Lower lobe of right lung (tissue), 2 donors: Measurements from ENCODE around the gene SLX9. TPM values are rescaled to one million over a fixed set of nuclear protein-coding genes. Genes with fewer than 3 reads are reported as not detected.

Experiments
- ATAC-seq, 2 donors: fragments of 200-7000 bp; cut with Tn5 transposase; one replicate each; pipeline ENCODE4 v1.9.1; 2020 to 2022; ENCODE audit warnings: mild to moderate bottlenecking in 2 of 2, moderate library complexity in 2 of 2
- DNase-seq: peaks from one replicate; pipeline ENCODE4 v3.0.0-alpha.2; 2020
- H3K27ac ChIP-seq: fragments of 200-600 bp; one replicate; pipeline ENCODE4 v1.8.0; 2022
- H3K27me3 ChIP-seq: fragments of 200-600 bp; one replicate; pipeline ENCODE4 v1.8.0; 2022; ENCODE audit warnings: low read depth
- H3K36me3 ChIP-seq: fragments of 200-600 bp; one replicate; pipeline ENCODE4 v1.8.0; 2022; ENCODE audit warnings: mild to moderate bottlenecking
- H3K4me1 ChIP-seq: fragments of 200-600 bp; one replicate; pipeline ENCODE4 v1.8.0; 2022
- H3K4me3 ChIP-seq: fragments of 200-600 bp; one replicate; pipeline ENCODE4 v1.8.0; 2022; ENCODE audit warnings: mild to moderate bottlenecking
- H3K9me3 ChIP-seq: fragments of 200-600 bp; one replicate; pipeline ENCODE4 v1.8.0; 2022
- intact Hi-C: fragments of 100-400 bp; cut with DNase I; formaldehyde crosslinking; loops from one replicate; pipeline ENCODE4 v1.11.0; 2022
- total RNA-seq: library from RNA; stranded (reverse); fragmentation: NEBNext Ultra II Directional; extraction: Animal tissue kit (Norgen Biotek cat#: 25700); gene quantifications from one replicate; pipeline ENCODE4 v1.2.1, GENCODE V29; 2021
- TF ChIP-seq, protein P1 (sequence below): fragments of 200-600 bp; IDR thresholded peaks from one replicate; pipeline ENCODE4 v1.8.0; 2022; ENCODE audit warnings: antibody characterized with exemption, mild to moderate bottlenecking
- donor health status: DM: no; HTN: yes; CAD: no; lungs with severe emphysema.

SLX9 gene
- total RNA-seq, 1 donor from 2014 or later, result 15.7 TPM

- Histone ChIP-seq H3K36me3 (no peaks in the 10 kb centered on the region), H3K9me3 (no peaks in the 10 kb centered on the region), H3K4me1 (peaks cover 46% of the 10 kb centered on the region), H3K27me3 (peaks cover 23% of the 10 kb centered on the region), H3K27ac (peak overlapping the region; percentile 63), H3K4me3 (peak overlapping the region; percentile 58)
- intact Hi-C loops, result no loop called here
- ATAC-seq (peak; percentile 14 to 38), DNase-seq (peak; percentile 42)
- TF ChIP-seq, protein P1, sequence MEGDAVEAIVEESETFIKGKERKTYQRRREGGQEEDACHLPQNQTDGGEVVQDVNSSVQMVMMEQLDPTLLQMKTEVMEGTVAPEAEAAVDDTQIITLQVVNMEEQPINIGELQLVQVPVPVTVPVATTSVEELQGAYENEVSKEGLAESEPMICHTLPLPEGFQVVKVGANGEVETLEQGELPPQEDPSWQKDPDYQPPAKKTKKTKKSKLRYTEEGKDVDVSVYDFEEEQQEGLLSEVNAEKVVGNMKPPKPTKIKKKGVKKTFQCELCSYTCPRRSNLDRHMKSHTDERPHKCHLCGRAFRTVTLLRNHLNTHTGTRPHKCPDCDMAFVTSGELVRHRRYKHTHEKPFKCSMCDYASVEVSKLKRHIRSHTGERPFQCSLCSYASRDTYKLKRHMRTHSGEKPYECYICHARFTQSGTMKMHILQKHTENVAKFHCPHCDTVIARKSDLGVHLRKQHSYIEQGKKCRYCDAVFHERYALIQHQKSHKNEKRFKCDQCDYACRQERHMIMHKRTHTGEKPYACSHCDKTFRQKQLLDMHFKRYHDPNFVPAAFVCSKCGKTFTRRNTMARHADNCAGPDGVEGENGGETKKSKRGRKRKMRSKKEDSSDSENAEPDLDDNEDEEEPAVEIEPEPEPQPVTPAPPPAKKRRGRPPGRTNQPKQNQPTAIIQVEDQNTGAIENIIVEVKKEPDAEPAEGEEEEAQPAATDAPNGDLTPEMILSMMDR, result no peak
These were observed 19.7 kb upstream of the SLX9 start for GRCh38 chr21:44919913-44920693.

- Histone ChIP-seq H3K36me3 (no peaks in the 10 kb centered on the region), H3K9me3 (no peaks in the 10 kb centered on the region), H3K4me1 (peaks cover 55% of the 10 kb centered on the region), H3K27ac (peak within 1 kb of the TSS; percentile 63), H3K27me3 (peaks cover 23% of the 10 kb centered on the region), H3K4me3 (peak within 1 kb of the TSS; percentile 58)
- TF ChIP-seq, protein P1, result no peak
- ATAC-seq, result peak; percentile 76 to 85
- peak; percentile 90 for DNase-seq
- intact Hi-C loops, result no loop called here
These were observed 18.9 kb upstream of the SLX9 start, which contains the start of gene ITGB2 for GRCh38 chr21:44920694-44921604. TSS of gene ITGB2 (minus strand) at chr21:44920899. CDS start at chr21:44910782, 10,117 bp downstream.

- Histone ChIP-seq H3K4me3 (no peak overlapping the region), H3K27ac (no peak overlapping the region)
These were observed 17.9 kb upstream of the SLX9 start for GRCh38 chr21:44921928-44922327.

GRCh38 chr21:44923480-44924084, 16.2 kb upstream of the SLX9 start:
- no peak overlapping the region for H3K27ac ChIP-seq
- TF ChIP-seq, protein P1, result no peak
- peaks cover 20% of the 10 kb centered on the region for H3K27me3 ChIP-seq
- ATAC-seq (no peak), DNase-seq (no peak)
- H3K9me3 ChIP-seq, result no peaks in the 10 kb centered on the region
- peaks cover 56% of the 10 kb centered on the region for H3K4me1 ChIP-seq
- intact Hi-C loops, result no loop called here
- no peaks in the 10 kb centered on the region for H3K36me3 ChIP-seq
- no peak overlapping the region for H3K4me3 ChIP-seq

More at GRCh38 chr21:44921928-44922327, 17.9 kb upstream of the SLX9 start:
- Histone ChIP-seq H3K9me3 (no peaks in the 10 kb centered on the region), H3K27me3 (peaks cover 23% of the 10 kb centered on the region), H3K4me1 (peaks cover 57% of the 10 kb centered on the region), H3K36me3 (no peaks in the 10 kb centered on the region)
- TF ChIP-seq, protein P1, result no peak
- ATAC-seq, result no peak
- intact Hi-C loops, result no loop called here
- DNase-seq, result no peak
